HCT116 (cell line): ENCODE results near the gene CDH4.

Experiments used
- EZH2 ChIP-seq: fragments of 200-600 bp; sonication (generic); IDR thresholded peaks from 2 replicates; pipeline ENCODE4 v1.6.1; 2017; ENCODE audit warnings: antibody characterized with exemption, mixed run types
- EZH2phosphoT487 ChIP-seq: fragments of 200-600 bp; IDR thresholded peaks from 2 replicates; pipeline ENCODE4 v1.6.1; 2018; ENCODE audit warnings: antibody characterized with exemption, borderline replicate concordance
- JUND ChIP-seq: IDR thresholded peaks from 2 replicates; pipeline ENCODE4 v1.6.1; 2012
- TF ChIP-seq, protein P1 (sequence below): IDR thresholded peaks from 2 replicates; pipeline ENCODE4 v1.6.1; 2012
- TF ChIP-seq, protein P2 (sequence below): IDR thresholded peaks from 2 replicates; pipeline ENCODE4 v1.6.1; 2012; ENCODE audit warnings: low read depth
- TF ChIP-seq, protein P3 (sequence below): IDR thresholded peaks from 2 replicates; pipeline ENCODE4 v1.6.1; 2012
- TF ChIP-seq, protein P4 (sequence below), 3 experiments: fragments of 200-600 bp in 1 of 3; sonication (generic) in 1 of 3; IDR thresholded peaks in 2 of 3; conservative IDR thresholded peaks in 1 of 3; 2 replicates each; pipeline ENCODE4 v1.5.1; 2012 to 2017; ENCODE audit warnings: low read depth in 2 of 3, low read length in 2 of 3, antibody characterized with exemption in 1 of 3, borderline replicate concordance in 1 of 3, control low read depth in 1 of 3, mild to moderate bottlenecking in 1 of 3, mixed read lengths in 1 of 3, mixed run types in 1 of 3, moderate library complexity in 1 of 3; ENCODE audit not compliant: insufficient read depth in 1 of 3

DNA sequence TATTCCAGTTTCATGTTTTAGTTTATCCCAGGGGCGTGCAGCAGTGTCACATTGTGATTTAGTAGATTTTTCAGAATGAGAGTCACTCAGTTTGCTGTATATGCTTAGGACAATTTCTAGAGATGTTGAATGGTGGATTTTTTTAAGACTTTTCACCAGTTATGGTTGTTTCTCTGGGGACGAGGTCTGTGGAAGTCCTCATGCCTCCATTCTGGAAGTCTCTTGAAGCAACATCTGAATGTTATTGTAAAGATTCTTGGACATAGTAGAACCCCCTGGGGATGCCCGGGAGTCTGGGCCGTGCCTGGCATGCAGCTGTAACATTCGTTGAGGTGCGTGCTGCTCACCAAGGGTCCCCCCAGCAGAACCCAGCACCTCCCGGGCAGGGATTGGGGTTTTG lies 341.5 kb downstream of the CDH4 start:
- TF ChIP-seq EZH2phosphoT487 (no peak), JUND (no peak), EZH2 (no peak)
- TF ChIP-seq, protein P1, sequence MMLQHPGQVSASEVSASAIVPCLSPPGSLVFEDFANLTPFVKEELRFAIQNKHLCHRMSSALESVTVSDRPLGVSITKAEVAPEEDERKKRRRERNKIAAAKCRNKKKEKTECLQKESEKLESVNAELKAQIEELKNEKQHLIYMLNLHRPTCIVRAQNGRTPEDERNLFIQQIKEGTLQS = no peak
- TF ChIP-seq, protein P2, sequence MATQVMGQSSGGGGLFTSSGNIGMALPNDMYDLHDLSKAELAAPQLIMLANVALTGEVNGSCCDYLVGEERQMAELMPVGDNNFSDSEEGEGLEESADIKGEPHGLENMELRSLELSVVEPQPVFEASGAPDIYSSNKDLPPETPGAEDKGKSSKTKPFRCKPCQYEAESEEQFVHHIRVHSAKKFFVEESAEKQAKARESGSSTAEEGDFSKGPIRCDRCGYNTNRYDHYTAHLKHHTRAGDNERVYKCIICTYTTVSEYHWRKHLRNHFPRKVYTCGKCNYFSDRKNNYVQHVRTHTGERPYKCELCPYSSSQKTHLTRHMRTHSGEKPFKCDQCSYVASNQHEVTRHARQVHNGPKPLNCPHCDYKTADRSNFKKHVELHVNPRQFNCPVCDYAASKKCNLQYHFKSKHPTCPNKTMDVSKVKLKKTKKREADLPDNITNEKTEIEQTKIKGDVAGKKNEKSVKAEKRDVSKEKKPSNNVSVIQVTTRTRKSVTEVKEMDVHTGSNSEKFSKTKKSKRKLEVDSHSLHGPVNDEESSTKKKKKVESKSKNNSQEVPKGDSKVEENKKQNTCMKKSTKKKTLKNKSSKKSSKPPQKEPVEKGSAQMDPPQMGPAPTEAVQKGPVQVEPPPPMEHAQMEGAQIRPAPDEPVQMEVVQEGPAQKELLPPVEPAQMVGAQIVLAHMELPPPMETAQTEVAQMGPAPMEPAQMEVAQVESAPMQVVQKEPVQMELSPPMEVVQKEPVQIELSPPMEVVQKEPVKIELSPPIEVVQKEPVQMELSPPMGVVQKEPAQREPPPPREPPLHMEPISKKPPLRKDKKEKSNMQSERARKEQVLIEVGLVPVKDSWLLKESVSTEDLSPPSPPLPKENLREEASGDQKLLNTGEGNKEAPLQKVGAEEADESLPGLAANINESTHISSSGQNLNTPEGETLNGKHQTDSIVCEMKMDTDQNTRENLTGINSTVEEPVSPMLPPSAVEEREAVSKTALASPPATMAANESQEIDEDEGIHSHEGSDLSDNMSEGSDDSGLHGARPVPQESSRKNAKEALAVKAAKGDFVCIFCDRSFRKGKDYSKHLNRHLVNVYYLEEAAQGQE = no peak
- TF ChIP-seq, protein P3, sequence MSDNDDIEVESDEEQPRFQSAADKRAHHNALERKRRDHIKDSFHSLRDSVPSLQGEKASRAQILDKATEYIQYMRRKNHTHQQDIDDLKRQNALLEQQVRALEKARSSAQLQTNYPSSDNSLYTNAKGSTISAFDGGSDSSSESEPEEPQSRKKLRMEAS = no peak
- TF ChIP-seq, protein P4, sequence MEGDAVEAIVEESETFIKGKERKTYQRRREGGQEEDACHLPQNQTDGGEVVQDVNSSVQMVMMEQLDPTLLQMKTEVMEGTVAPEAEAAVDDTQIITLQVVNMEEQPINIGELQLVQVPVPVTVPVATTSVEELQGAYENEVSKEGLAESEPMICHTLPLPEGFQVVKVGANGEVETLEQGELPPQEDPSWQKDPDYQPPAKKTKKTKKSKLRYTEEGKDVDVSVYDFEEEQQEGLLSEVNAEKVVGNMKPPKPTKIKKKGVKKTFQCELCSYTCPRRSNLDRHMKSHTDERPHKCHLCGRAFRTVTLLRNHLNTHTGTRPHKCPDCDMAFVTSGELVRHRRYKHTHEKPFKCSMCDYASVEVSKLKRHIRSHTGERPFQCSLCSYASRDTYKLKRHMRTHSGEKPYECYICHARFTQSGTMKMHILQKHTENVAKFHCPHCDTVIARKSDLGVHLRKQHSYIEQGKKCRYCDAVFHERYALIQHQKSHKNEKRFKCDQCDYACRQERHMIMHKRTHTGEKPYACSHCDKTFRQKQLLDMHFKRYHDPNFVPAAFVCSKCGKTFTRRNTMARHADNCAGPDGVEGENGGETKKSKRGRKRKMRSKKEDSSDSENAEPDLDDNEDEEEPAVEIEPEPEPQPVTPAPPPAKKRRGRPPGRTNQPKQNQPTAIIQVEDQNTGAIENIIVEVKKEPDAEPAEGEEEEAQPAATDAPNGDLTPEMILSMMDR (IDR thresholded peaks at IDR 0.05 in 2 of 3, conservative IDR thresholded peaks at IDR 0.05 in 1 of 3; ENCODE audit: borderline replicate concordance in 1 of 3, insufficient read depth in 1 of 3, low read depth in 2 of 3, low read length in 2 of 3) = no peak
